Choroid plexus epithelial cell (primary cell): Measurements from ENCODE around the gene ADD3.
"Not testable (repeated sequence)": the region's sequence is repeated elsewhere in the genome, so short reads cannot be mapped to it uniquely, and the experiment has no call there.

Experiments used
- DNase-seq: peaks from one replicate; pipeline ENCODE4 v3.0.0-alpha.2; 2010; ENCODE audit warnings: low read depth
- H3K4me3 ChIP-seq: 2 replicates; pipeline ENCODE4 v1.5.1; 2011; ENCODE audit warnings: low read depth, mild to moderate bottlenecking, control low read depth, low read length, moderate library complexity
- CTCF ChIP-seq: conservative IDR thresholded peaks from 2 replicates; pipeline ENCODE4 v1.5.1; 2011; ENCODE audit warnings: low read depth, mild to moderate bottlenecking, control low read depth, inconsistent platforms, low read length, moderate library complexity

ADD3 gene

GRCh38 chr10:110103921-110104461, 96.2 kb downstream of the ADD3 start:
- no peak overlapping the region for H3K4me3 ChIP-seq
- TF ChIP-seq CTCF: no peak
- no peak for DNase-seq

DNA sequence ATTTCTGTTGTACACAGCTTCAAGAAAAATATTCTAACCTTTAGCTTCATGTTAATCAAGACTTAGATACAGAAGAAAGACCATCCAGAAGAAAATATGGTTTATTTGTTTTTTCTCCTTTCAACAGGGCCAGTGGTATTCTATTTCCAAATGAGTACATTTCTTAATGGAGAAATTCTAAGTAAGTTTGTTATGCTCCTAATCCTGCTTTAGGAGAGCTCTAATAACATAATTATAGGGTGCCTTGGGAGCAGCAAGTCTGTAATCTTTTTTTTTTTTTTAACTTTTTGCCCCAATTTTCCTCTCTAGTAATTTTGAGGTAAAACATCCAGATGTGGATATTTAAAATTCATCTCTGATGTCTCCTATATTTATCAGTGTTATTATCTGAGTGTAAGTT, 98.1 kb downstream of the ADD3 start:
- no peak for TF ChIP-seq CTCF
- H3K4me3 ChIP-seq: no peak overlapping the region
- DNase-seq: no peak

GRCh38 chr10:110107430-110107829, 99.6 kb downstream of the ADD3 start:
- DNase-seq: no peak
- TF ChIP-seq CTCF: no peak
- H3K4me3 ChIP-seq: no peak overlapping the region

DNA sequence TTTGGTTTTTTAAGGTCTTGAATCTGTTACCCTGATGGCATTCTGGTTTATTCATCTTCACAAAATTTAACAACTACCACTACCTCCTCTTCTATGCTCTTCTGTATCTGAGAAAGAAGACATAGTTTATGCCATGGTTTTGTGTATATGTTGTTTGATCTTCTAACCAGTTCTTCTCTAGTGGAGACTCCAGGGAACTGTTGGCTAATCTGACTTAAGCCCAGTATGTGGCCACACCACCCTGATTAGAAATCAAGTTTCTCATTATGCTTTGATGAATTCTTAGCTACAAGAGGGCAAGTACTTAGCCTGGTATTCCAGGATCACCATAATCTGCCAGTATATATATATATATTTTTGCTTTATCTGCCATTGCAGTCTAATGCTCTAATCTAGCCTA, 100.1 kb downstream of the ADD3 start:
- peak; percentile 15 for DNase-seq
- TF ChIP-seq CTCF: no peak
- H3K4me3 ChIP-seq: no peak overlapping the region

- DNase-seq: no peak
- no peak overlapping the region for H3K4me3 ChIP-seq
- TF ChIP-seq CTCF: no peak
Observed at GRCh38 chr10:110109511-110109910, 101.7 kb downstream of the ADD3 start.

DNA sequence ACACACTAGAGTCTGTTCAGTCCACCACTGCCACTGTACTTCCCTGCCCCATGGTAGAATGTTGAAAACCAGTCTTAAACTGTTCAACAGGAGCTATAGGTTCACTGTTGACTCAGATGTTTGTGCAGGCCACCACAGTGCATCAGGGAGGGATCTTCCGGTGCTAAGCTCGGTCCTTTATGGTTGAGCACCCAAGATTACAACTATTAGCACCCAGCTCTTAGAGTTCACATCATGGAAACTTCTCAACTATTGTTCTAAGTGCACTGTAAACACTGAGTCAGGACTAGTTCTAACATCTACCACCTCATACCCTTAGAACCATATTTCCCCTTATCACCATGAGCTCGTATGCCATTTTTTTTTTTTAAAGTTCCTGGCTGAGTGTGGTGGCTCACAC, 102.6 kb downstream of the ADD3 start:
- no peak overlapping the region for H3K4me3 ChIP-seq
- DNase-seq: no peak
- TF ChIP-seq CTCF: no peak

DNA sequence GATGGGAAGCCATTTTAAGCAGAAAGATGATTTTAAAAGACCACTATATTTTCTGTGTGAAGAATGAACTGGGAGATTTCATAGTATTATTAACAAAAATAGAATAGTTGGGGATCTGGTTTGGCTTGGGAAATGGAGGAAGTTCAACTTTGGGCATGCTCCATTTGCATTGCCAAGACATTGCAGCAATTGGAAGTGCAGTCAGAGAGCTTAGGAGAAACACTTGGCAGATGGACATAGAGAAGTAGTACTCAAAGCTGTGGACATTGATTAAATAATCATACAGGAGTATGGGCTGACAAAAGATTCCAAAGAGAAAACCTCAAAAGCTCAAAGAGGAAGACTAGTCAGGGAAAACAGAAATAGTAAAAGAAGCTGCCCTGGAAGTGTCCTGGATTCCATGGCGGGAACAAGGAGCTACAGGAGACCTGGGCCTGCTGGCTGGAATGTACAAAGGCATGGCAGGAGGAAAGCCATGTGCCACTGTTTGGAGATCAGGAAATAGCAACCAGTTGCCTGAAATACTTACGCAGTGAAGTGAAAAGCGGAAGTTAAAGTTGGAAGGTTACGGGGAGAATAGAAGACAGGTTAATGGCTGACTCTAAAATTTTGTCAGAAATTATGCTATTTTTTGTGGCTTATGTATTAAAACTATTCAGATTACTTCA, 106.0 kb downstream of the ADD3 start:
- peak; percentile 19 for TF ChIP-seq CTCF
- no peak overlapping the region for H3K4me3 ChIP-seq
- DNase-seq: no peak

DNA sequence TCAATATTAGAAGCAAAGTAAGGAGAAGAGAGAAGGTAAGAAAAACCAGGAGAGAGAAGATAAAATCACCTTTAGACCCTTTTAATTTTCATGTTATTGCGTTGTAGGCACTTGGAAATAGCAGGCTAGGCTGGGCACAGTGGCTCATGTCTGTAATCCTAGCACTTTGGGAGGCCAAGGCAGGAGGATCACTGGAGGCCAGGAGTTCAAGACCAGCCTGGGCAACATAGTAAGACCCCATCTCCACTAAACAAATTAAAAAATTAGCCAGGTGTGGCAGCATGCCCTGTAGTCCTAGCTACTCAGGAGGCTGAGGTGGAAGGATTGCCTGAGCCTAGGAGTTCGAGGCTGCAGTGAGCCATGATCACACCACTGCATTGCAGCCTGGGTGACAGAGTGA, 106.9 kb downstream of the ADD3 start:
- not testable (repeated sequence) for DNase-seq, H3K4me3 ChIP-seq
